GM21360 (cell line): Measurements from ENCODE around the gene DHH.

Experiments
- ATAC-seq: cut with Tn5 transposase; IDR thresholded peaks from one replicate; pipeline ENCODE4 v1.9.1; 2021; ENCODE audit warnings: mild to moderate bottlenecking, moderate library complexity; ENCODE audit not compliant: unreplicated experiment

Gene DHH

DNA sequence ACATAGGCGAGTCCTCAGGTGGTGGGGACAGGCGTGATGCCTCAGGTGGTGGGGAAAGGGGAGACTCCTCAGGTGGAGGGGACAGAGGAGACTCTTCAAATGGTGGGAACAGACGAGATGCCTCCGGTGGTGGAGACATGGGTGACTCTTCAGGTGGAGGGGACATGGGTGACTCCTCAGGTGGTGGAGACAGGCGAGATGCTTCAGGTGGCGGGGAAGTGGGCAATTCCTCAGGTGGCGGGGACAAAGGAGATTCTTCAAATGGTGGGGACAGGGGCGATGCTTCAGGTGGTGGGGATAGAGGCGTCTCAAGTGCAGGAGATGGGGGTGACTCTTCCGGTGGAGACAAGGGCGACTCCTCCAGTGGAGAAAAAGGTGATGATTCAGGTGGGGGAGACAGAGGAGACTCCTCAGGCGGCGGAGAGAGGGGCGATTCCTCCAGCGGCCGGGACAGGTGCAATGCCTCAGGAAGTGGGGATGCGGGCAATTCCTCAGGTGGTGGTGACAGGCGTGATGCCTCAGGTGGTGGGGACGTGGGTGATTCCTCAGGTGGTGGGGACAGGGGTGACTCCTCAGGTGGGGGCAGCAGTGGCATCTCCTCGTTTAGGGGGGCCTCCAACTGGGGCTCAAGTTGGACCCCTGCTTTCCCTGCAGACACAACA lies 42.7 kb downstream of the DHH start:
- ATAC-seq: no peak

DNA sequence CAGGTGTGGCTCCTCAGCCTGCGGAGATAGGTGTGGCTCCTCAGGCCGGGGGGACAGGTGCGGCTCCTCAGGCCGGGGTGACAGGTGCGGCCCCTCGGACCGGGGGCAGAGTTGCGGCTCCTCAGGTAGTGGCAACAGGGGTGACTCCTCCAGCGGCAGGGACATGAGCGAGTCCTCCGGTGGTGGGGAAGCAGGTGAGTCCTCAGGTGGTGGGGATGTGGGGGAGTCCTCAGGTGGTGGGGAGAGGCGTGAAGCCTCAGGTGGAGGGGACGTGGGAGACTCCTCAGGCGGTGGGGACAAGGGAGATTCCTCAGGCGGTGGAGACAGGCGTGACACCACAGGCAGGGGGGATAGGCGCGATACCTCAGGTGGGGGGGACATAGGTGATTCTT lies 43.2 kb downstream of the DHH start:
- ATAC-seq: no peak

DNA sequence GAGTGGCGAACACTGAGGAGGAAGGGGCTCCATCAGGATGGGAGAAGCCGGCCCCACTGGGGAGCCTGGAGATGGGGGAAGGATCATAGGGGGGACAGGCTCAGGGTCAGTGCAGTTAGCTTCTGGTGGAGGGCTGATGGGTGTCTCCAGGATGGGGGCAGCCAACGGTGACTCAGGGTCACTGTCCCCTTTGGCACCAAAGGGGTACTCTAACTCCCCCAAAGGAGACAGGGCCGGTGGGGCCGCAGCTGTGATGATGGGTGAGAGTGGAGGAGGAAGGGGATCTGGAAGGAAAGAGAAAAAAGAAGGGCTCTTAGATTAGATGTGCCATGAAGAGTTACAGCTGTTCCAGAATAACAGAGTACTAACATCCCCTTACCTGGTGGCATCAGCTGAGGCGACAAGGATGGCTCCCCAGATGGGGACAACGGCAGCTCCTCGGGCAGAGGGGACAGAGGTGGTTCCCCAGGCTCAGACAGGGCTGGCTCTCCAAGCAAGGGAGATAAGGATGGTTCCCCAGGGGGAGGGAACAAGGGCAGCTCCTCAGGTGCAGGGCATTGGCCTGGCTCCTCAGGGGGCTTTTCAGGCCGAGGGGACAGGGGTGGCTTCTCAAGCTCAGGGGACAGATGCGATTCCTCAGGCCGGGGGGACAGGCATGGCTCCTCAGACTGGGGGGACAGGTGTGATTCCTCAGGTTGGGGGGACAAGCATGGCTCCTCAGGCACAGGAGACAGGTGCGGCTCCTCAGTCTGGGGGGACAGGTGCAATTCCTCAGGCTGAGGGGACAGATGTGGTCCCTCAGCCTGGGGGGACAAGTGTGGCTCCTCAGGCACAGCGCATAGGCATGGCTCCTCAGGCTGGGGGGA lies 43.9 kb downstream of the DHH start:
- ATAC-seq: no peak

DNA sequence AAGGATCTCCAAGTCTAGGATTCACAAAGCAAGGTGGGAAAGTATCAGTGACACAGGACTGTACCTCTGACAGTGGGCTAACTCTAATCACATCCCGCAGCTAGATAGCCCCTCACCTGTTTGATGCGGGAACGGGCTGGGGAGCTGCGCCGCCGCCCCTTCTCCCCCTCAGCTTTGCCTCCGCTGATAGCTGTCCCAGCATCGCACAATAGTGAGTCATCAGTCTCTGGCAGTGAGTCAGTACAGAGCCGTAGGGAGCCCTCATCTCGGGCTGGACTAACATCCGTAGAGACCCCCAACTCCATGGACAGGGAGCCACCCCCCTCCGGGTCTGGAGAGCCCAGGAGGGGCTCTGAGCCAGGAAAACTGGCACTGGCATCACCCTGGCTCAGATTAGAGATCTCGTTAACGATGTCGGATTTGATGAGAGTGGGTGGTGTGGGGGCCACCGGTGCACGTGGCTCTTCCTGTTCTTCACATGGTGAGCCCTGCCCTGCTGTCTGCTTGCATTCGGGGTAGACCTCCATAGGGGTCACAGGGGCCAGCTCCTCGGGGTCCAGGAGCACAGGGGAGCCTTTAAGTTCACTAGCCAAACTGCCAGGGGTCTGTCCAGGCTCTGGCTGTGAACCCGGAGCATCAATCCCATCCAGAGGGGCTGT lies 44.9 kb downstream of the DHH start:
- no peak for ATAC-seq

DNA sequence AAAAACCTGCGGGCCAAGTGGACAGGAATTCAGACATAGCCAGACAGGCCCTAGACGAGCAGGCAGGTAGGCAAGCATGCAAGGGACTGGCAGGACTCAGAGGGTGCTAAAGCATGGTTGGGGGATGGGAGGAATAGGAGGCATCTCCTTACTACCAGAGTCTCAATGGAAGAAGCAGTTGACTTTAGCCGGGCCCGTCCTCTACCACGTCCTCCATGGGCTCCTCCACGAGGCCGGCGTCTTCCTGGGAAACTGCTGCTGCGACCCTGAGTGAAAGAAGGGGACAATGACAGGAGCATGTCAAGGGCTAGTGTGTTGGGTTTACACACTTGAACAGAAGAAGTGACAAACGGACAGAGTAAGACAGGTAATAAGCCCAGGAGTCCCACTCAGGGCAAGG lies 45.6 kb downstream of the DHH start:
- ATAC-seq: no peak

DNA sequence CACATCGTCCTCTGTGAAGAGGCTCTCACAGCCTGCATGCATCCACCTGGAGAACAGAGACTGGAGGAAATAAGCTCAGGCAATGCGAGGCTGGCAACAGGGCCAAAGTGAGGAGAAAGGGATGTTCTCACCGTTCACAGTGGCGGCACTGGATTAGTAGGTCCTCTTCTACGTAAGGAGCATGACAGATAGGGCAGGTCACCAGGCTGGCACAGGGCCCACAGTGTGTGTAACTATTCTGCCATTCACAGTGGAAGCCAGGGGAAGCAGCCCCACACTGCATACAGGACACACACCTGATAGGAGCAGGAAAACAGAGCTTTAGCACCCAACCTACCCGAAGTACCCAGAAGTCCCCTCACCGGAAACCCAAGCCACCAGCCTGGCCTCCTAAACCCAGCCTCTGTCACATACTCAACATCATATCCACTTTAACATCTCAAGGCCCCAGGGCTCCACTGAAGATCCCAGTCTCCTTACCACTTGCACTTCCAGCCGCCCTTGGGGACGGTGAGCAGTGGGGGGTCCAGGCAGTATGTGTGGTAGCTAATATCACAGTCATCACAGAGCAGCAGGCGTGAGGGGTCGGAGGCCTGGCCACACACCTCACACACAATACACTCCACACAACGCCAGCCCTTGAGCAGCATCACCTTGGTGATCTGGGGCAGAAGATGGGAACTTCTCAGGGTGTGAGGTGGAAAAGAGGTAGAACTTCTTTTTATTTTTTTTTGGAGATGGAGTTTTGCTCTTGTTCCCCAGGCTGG lies 48.3 kb downstream of the DHH start:
- ATAC-seq: no peak

DNA sequence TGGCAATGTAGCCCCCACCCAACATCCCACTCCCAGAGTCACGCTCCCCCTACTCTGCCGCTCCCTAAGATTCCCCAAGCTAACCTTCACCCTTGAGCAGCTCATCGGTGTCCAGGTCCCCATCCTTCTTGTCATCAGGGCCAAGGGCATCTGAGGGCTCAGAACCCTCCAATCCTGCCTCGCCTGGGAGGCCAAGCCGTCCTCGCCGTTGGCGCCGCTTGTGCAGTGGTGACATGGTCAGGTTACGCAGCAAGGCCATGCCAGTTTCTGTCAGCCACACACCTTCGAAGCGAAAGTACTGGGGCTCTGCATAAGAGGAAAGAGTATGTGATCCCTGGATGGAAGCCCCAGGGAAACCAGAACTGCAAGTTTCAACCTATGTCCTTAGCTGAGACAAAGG lies 49.9 kb downstream of the DHH start:
- ATAC-seq: no peak

DNA sequence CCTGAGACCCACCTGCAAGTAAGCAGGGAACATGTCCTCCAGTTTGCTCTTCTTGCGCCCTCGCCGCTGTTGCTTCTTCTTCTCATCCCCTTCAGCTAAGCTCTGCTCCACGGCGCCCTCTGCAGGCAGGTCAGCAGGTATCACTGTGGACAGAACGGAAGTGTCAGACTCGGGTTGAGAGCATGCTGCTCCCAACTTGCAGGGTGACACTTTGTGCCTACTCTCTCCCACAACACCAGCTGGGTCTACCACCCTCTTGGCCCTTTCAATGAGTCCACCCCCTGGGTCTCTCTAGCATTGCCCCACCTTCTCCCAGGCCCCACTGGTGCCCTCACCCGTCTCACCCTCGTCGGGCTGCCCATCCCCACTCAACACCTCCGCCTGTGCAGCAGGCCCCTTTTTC lies 50.7 kb downstream of the DHH start:
- ATAC-seq: no peak

DNA sequence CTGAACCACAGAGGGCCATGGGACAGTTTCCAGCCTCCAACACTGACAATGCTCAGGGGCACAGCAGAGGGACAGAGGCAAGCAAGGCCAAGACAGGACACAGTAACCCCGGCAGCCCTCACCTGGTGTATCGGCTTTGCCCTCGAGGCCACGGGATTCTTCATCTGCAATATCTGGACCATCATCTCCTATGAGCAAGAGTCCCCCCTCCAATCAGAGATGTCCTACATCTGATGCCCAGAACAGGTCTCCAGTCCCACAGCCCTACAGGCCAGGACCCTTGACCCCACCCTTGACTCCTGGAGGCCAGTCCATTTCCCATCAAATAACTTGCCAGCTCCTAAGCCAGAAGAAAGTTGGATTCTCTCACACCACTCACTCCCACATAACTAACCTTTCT lies 51.4 kb downstream of the DHH start:
- no peak for ATAC-seq

DNA sequence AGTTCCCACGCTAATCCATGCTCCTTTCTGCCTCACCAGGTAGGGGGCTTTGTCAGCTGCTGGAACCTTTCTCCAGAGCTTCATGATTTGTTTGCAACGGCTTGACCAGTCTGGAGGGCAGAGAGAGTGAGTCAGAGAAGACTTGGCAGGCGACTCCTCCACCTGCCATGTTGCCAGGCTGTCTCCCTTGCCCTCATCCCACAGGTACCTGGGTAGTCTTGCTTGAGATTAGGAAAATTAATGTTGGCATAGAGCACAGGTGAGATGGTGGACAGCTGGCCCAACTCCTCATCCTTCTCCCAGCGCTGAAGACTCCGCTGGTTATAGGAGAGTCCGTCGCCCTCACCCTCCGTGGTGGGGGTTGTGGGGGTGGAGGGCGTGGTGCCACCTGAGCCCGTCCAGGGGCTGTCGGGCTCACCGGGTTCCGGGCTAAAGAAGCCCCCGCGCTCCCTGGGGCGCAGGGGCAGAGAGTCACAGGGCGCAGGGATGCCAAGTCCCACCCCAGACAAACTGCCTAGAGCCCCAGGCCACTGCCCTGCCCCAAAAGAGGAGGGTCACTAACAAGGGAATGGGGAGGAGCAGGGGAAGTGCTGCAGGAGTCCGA lies 52.6 kb downstream of the DHH start:
- no peak for ATAC-seq

DNA sequence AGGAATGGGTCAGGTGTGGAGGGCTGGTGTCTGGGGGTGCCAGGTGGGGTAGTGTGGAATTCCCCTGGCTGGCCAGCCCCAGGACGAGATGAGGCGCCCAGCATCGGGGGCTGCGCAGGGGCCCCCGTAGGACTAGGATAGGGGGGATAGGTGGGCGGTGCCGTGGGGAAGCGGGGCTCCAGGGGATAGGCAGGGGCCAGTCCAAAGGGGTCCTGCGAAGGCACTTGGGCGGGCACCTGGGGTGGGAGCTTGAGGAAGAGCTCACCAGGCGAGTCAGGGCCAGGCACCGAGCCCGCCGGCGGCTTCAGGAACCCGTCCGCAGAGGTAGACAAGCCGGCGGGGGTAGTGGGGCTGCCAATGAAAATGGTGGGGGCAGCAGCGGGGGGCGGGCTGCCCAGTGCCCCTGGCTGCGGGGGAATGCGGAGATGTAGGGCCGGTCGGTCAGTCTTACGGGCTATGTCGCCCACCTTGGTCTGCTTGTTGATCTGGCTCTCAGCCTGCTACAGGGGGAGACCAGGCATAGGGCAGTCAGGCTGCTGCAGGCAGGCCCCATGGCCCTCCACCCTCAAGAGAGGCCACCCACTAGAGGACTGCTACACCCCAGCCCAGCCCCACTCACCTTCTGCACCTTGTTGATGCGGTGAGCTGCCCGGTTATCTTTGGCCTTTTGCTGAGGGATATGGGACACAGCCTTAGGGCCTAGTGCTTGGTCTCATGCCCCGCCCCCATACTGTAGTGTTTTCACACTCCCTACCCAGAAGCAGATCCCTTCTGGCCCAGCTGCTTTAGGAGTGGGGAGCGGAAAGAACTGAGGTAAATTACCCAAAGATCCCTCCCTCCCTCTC lies 53.3 kb downstream of the DHH start:
- no peak for ATAC-seq

DNA sequence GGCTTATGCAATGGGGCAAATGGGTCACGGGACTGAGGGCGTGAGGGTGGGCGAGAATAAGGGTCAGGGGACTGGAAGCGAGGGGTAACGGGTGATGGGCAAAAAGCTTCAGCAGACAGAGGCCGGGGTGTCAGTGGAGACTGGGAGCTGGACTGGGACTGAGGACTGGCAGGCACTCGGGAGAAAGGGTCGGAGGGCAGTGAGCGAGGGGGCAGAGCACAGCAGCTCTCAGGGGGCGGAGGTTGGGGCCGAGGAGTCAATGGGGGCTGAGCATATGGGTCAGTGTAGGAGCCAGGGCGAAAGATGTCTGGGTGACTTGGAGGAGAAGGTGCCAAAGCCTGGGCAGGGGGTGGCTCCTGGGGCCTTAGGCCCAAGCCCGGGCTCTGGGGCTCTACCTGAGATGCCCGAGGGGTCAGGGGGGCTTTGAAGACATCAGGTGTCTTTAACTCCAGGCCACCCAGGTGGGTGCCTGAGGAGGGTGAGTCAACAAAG lies 54.2 kb downstream of the DHH start:
- ATAC-seq: no peak

DNA sequence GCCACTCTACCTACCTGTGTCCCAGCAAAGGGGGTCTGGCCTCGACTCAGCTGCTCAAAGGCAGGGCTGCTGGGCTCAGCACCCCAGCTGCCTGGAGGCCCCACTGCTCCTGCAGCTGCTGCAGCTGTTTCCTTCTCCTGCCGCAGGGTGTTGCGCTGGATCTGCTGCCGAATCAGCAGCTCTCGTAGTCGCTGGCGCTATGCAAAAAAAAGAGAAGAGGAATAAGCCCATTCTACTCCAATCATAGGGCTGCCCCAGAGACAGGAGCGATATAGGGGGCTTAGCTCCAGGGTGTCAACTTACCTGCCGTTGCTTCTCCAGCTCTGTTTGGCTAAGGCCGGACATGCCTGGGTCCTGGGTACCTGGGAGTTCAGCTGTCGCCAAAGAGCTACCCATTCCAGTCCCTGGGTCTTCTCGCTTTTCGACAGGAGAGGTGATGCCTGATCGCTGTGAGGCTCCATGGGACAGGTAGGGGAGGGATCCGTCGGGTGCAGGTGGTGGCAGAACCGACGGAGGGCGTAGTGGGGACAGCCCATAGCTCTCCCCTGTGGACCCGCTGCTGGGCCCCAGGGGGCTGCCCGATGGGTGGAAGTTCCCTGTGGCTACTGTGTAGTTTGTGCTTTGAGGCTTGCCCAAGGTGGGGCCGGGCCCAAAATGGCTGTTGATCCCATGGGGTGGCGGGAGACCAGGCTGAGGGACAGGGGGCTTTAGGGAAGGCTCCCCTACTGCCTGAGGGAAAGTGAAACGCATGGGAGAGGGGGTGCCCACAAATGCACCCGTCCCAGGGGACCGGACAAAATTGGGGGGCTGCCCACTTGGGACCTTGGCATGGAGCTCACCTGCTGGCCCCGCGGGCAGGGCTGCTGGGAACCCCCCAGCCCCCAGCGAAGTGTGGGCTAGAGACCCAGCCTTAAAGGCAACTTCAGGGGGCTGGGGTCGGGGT lies 54.9 kb downstream of the DHH start:
- ATAC-seq: no peak

DNA sequence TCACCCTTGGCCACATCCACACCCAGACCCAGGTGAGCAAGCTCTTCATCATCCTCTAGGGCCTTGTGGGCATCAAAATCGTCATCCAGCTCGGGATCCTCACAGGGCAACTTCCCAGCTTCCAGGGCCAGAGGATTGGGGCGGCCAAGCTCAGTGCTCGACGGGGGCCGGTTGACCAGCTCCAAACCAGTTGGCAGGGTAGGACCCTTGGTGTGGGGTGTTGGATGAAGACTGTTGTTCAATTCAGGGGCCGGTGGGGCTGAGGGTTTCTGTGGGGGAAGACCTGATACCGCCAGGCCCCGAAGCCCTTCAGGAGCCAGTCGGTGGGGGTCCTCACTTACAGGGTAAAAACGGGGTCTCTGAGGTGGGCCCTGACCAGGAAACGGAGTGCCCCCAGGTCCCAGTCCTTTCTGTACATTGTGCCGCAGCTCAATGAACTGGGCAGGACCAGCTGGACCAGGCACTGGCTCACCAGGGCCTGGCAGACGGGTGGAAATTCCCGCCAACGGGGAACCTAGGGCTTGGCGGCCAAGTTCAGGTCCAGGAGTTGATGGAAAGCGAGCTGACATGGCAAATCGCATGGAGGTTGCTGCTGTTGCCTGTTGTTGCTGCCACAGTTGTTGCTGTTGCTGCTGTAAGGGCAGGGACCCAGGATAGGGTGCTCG lies 56.2 kb downstream of the DHH start:
- no peak for ATAC-seq

DNA sequence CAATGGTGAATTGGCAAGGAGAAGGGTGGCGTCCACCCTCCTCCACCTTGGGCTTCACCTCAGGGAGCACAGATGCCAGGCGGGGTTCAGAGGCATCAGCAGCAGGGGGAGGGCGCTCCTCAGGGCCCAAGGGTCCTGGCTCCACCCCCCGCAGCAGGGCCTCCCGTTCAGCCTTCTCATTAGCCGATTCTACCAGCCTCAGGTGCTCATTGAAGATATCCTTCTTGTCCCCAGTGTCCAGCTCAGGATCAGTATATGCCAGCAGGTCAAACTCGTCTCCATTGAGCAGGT lies 56.7 kb downstream of the DHH start:
- ATAC-seq: no peak

DNA sequence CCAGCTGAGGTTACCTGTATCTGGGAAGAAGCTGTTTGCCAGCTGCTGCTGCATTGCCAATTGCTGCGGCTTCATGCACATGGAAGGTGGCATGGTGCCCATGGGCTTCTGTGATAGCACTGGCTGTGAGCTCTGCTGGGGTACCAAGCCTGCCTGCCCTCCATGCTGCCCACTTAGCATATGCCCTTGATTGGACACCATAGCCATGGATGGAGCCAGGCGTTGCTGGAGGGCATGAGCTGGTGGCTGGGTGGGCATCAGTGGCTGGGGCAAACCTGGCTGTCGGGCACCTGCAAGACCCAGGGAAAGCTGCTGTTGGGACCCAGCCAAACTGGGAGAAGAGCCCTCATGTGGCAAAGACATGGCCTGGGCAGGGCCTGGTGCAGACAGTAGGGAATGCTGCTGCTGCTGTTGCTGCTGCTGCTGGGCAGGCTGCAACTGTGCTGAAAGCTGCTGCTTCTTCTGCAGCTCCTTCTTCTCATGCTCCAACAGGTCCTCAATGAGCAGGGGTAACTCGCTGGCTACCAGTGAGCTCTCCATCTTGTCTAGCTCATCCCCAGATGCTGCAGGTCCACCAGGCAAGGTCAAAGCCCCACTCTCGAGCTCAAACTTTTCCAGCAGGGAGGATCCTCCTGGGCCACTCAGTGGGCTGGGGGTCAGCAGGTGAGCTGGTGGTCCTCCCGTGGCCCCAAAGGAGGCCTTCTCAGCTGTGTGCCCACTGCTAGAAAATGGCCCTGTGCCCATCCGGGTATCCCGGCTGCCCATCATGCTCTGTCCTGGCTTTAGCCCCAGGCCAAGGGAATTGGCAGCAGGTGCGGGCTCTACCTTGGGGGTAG lies 57.3 kb downstream of the DHH start:
- no peak for ATAC-seq
